Right kidney (tissue), 1 donor: ENCODE results near the gene SLC22A23.

ENCODE experiments used
- DNase-seq: peaks from one replicate; pipeline ENCODE4 v3.0.0-alpha.2; 2016

The SLC22A23 gene

GRCh38 chr6:3422435-3423070, 34.3 kb downstream of the SLC22A23 start:
- no peak for DNase-seq

GRCh38 chr6:3421791-3422434, 34.9 kb downstream of the SLC22A23 start:
- DNase-seq = no peak

GRCh38 chr6:3421143-3421542, 35.7 kb downstream of the SLC22A23 start:
- no peak for DNase-seq

GRCh38 chr6:3419624-3420272, 37.1 kb downstream of the SLC22A23 start:
- DNase-seq = no peak

- no peak for DNase-seq
Measured at GRCh38 chr6:3418496-3419060, 38.3 kb downstream of the SLC22A23 start.

- no peak for DNase-seq
Measured at GRCh38 chr6:3417473-3417872, 39.4 kb downstream of the SLC22A23 start.

GRCh38 chr6:3415490-3415889, 41.4 kb downstream of the SLC22A23 start:
- DNase-seq = no peak

- no peak for DNase-seq
Measured at GRCh38 chr6:3415082-3415453, 41.8 kb downstream of the SLC22A23 start.

GRCh38 chr6:3414327-3415081, 42.3 kb downstream of the SLC22A23 start:
- no peak for DNase-seq

- DNase-seq = no peak
Measured at GRCh38 chr6:3413592-3413991, 43.3 kb downstream of the SLC22A23 start.

- DNase-seq = no peak
Measured at GRCh38 chr6:3412779-3413500, 43.9 kb downstream of the SLC22A23 start.

- DNase-seq = no peak
Measured at GRCh38 chr6:3411967-3412778, 44.7 kb downstream of the SLC22A23 start.

- DNase-seq = peak; percentile 58
Measured at GRCh38 chr6:3410385-3411360, 46.2 kb downstream of the SLC22A23 start.

GRCh38 chr6:3409699-3410384, 47.0 kb downstream of the SLC22A23 start:
- no peak for DNase-seq

- no peak for DNase-seq
Measured at GRCh38 chr6:3408665-3409064, 48.2 kb downstream of the SLC22A23 start.

GRCh38 chr6:3407840-3408239, 49.0 kb downstream of the SLC22A23 start:
- DNase-seq = no peak

GRCh38 chr6:3406891-3407809, 49.7 kb downstream of the SLC22A23 start:
- no peak for DNase-seq

- no peak for DNase-seq
Measured at GRCh38 chr6:3406362-3406821, 50.5 kb downstream of the SLC22A23 start.
